ENCODE measurements around the gene PDZRN3.

PDZRN3 gene

DNA sequence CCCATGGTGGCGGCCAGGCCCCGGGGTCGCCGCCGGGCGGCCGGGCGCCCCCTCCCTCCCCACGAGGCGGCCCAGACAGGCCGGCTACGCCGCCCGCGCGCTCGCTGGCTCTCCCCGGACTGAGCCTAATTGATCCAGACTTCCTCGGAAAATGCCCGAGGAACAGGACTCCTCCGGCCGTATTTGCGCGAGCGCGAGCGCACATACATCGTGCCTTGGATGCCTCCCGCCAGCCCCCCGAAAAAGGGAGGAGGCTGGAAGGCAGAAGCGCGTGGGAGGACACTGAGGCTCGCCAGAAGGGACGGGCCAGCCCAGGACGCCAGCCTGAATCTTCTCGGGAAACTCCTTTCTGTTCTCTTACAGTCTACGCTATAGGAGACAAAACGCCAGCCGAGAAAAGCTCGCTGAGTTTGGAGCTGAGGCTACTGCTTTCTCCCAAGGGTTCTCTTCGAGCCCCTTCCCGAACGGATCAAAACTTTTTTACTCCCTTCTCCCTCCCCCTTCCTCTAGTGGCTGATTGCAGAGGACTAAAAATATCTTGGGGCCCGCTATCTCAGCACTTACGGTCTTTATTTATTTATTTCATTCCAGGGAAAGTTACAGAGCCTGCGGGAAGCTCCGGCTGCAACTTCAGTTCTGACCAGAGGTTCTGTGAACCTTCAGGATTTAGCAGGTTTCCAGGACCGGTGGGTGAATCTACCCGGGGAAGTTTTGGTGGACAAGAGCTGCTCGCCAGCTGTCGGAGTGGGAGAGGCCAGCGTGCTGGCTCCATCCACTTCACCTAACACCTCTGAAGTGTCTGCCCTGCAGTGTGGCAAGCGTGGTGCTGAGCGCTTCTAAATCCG is at the start of gene PDZRN3:
Gene PDZRN3, minus strand, starts transcription at position 121 of the 845 bp plus-strand sequence.
- no peak for DNase-seq

DNA sequence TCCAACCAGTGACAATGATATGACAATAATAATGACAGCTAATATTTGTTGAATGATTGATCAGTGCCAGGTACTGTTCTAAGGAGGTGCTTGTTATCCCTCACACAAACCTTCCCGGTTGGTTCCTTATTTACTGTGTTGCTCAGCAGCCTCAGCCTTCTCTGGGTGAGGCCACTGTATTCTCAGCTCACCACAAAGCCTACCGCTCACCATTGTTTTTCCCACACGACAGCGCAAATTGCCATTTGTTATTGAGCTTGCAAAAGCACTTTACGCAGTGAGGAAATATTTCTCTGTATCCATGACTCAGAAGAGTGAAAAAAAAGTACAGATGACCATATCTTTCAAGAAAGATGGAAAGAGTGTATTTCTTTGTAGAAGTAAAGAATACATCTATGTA is 49.5 kb upstream of the PDZRN3 start:
- peak; percentile 42 for DNase-seq

DNA sequence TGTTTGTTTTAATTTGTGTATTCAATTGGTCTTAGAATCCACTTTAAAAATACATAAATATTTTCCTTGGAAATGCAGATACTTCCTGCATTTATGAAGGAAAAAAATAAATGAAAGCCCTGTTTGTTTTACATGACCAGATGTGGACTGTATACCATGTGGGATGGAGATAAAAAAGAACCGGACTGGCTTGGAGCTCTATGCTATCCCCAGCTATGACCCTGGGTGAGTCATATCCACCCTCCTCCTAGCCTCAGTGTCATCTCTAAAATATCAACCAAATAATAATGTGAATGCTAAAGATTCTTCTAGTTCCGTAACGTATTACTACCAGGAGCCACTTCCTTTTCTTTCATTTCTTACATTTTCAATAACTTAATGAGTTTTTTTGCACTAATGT is 44.5 kb upstream of the PDZRN3 start:
- DNase-seq, result no peak

DNA sequence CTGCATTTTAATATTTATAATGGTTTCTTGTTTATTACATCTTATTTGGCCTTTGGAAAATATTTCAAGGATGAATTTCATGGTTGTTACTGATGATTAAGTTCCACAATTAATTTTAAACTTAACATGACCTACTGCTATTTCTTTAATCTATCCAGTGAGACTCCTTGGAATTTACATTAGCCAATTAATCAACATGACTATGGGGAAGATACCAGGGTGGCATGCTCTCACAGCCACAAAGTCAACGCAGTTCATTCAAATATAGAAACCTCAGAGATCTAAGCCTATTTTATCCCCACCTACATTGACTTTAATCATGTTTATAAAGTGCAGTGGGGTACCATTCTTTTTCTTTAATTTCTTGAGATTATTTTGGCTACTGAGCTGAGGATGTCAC is 43.6 kb upstream of the PDZRN3 start:
- no peak for DNase-seq

DNA sequence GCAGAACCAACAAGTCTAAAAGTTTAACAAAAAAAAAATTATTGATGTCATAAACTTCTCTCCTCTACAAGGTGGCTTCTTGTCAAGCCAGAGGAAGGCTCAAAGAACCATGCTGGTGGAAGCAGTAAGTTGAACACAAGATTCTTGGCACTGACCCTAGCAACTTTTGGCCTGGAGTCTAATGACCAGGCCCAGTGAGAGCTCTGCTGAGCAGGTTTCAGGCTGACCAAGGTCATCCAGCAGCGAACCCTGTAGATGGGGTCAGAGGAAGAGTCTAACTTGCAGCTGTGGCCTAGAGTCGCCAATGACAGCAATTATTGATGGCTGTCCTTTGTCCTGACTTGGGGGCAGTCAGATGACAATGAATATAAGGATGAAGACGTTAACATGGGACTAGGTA is 43.1 kb upstream of the PDZRN3 start:
- DNase-seq, result no peak

DNA sequence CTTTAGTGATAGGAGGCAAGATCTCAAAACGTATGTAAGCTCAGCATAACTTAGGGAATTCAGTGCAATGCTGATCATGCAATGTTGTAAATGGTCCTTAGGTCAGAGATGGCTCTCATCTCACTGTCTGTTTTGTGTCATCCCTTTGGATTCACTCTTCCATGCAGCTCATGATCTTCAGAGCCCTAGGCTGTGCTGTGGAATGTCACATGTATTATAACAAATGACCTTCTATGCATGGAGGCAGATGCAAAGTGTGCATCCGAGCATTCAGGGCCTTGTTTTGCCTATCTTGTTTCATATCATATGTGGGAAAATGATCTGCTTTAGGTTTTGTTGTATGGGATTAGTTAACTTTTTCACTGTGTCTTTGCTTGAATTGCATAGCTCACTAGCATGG is 40.5 kb upstream of the PDZRN3 start:
- DNase-seq, result no peak

DNA sequence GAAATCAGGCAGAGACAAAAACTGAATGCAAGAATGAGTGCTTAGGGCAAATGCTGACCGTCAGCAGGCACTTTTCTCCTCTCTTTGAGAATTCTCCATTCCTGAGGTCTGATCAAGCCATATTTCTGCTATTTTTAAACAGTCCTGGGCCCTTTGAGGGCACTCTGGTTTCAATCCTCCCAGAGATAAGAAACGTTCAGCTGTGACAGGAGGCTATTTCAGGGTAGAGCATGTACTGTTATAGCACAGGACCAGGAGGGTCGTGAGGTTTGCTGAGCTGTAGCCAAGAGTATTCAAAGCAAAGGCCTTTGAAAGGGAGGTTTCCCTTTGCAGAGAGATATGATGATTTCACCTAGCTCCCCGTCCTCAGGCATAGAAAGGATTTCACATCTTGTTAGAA is 39.6 kb upstream of the PDZRN3 start:
- DNase-seq, result no peak

DNA sequence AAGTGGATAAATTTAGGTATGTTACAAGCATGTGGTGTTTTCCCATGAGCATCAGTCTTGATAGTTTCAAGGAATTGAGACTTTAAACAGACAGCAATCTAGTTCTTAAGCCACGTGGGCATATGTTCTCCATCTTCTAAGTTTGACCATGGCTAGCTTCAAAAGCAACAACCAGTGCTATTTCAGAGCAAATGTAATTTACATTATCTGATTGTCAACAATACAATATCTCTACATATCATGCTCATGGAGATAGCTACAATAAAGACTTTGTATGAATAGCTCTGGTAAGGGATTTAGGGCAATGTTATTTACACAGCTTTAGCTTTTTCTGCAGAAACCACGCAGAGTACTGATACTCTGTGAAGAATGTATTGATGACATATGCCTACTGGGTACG is 38.8 kb upstream of the PDZRN3 start:
- DNase-seq, result no peak

DNA sequence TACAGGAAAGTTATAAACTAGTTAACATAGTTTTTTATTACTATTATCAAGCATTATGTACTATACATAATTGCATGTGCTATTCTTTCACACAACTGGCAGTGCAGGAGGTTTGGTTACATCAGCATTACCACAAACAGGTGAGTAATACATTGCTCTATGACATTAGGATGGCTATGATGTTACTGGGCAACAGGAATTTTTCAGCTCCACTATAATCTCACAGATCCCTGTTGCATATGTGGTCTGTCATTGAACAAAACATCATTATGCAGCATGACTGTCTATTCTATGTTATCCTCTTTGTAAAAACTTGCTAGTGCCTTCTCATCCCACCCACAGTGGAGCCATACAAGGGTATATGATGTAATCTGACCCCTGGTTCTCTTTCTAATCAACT is 36.5 kb upstream of the PDZRN3 start:
- DNase-seq, result no peak

DNA sequence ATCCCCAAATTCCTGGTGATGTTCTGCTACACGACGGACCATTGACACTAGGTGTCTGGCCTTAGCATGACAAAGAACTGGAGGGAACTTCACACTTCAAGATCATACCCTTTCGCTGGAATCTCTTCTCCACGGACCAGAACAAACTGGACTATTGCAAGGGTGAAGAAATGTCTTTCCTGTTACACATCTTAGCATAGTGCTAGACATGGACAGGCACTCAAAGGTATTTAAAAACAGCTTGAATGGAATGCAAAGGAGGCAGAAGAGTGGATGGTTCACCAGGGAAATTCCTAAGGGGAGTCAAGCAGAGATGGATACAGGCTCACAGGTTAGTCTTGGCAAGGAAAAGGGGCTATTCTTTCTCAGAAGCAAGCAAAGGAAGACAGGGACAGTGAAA is 33.5 kb upstream of the PDZRN3 start:
- no peak for DNase-seq

DNA sequence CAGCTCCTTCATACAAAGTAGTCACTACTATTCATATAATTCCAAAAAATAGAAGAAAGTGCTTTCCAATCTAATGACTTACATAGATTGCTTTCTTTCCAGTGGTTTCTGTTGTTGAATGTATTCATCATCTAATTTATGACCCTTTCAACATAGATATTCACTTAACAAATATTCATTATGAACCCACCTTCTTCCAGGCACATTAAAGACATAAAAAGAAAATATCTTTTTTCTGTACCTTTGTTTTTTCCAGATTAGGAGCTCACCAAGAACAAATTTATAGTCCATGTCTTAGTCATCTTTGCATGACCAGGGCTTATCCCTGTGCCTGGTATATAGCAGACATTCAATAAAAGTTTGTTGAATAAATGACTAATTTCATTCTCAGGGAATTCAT is 32.4 kb upstream of the PDZRN3 start:
- DNase-seq, result no peak

DNA sequence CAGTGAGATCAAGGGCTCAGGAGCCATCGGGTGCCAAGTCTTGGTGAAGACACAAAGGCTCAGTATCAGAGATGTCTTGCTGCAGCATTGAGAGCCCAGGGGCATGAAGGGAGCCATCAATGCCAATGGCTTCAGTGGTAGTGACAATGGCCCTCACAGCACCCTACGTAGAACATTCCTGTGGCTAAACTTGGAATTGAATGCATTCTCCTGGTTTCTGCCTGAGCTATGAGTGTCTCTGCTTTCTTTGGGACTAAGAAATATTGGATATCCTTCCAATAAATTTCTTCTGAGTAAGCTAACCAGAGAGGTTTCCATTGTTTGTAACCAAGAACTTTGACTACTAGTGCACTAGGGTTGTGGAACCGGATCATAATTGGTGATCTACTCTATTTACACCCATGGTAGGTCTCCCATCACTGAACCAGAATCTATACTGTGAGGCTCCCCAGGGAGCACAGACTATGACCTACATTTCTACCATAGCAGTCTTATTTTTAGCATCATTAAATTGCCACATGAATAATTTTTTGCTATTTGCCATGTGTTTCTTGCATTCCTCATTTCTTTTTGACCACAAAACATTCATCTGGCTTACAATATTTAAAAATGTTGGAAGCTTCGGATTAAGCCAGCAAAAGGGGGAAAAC is 31.6 kb upstream of the PDZRN3 start:
- no peak for DNase-seq

DNA sequence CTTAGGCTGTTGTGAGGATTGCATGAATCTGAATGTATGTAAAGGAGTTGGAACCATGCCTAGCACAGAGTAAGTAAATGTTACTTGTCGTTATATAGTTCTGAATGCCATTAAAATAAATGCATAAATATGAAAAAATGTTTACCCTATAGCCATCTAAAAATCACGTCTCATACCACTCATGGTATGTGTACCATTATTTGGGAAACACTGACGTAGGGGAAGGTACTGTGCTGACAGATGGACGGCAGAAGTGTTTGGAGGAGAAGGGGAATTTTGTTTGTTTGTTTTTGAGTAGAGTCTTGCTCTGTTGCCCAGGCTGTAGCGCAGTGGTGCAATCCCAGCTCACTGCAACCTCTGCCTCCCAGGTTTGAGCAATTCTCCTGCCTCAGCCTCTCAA is 30.5 kb upstream of the PDZRN3 start:
- DNase-seq, result no peak

DNA sequence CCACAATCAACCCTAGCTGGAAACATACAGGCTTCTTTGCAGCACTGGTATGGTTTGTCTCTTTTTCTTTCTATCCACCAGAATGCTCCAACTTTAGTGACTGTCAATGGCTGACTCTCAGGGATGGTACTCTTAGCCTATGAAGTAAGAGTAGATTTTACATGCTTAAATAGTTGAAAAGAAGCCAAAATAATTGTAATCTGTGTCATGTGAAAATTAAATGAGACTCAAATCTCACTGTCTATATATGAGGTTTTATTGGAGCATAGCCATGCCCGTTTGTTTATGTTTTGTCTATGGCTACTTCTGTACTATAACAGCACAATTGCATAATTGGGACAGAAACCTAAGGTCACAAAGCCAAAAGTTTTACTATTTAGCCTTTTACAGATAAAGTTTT is 29.1 kb upstream of the PDZRN3 start:
- DNase-seq, result no peak

DNA sequence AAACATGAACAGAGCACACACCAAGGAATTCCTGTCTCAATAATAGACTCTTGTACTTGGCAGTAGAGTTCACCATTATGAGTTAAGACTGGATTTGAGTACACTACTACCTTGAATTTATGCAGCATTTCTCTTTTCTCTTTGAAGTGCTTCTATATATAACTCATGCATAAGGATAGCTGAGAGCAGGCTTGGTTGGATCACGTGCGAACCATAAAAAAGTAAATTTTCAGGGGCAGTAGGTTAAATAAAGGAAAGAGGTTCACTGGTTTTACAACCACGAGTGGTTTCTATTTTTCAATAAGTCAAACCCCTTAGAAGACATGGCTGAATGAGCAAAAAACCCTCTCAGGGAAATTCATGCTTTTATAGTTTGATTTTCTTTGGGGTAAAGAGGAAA is 28.6 kb upstream of the PDZRN3 start:
- DNase-seq, result no peak

DNA sequence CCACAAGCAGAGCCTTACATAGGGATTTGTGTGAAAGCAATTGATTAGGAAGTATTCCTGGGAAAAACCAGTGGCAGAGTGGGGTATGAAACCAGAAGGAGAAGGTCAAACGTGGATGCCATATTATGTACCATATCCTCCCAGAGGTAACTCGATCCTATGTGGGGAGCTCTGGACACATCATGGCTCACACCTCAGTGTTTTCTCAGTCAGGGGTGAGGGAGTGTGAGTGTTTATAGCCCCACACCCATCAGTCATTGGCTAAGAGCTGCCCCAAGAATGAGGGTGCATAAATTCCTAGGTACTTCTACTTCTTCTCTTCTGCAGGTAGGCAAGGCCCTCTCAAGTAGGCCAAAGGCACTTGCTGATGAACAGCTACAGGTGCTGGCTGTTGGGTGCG is 28.2 kb upstream of the PDZRN3 start:
- DNase-seq, result no peak

DNA sequence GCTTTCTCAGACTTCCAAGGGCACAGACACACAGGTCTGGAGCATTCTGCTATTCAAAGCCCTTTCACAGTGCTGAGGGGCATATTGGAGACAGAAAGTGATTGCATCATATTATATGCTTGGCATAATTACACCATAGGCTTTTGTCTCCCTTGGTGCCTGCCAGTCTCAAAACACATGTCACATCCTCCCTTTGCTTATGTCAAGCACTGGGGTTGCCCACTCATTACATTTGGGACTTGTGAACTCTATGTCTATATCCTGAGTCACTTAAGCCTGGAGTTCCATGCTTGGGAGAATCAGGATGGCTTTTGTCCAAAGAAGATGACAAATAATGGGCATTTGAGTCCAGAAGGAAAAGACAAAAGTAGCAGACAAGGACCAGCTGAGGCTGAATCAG is 12.3 kb upstream of the PDZRN3 start:
- DNase-seq, result no peak

DNA sequence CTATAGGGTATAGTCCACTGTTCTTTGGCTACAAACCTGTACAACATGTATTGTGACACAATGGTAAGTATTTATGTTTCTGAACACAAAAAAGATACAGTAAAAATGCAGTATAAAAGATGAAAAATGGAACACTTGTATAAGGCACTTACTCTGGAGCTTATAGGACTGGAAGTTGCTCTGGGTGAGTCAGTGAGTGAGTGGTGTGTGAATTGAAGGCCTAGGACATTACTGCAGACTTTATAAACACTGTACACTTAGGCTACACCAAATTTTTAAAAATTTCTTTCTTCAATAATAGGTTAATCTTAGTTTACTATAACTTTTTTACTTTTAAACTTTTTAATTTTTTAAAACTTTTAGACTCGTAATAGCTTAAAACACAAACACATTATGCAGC is 10.5 kb upstream of the PDZRN3 start:
- no peak for DNase-seq

DNA sequence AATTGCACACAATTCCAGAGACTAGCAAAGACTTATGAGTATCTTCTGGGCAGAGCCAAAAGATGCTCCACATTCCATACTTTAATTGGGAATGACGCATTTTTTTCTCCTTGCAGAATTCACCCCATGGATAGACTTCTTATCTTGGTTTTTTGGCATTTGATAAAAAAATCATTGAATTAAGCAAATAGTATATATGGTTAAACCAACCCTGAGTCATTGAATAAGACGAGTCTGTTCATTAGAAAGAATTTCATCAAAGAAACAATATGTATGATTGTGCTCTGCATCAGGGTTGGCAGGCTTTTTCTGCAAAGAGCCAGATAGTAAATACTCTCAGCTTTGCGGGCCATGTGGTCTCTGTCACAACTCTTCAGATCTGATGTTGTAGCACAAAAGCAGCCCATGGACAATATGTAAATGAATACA is 9.2 kb upstream of the PDZRN3 start:
- DNase-seq, result no peak

DNA sequence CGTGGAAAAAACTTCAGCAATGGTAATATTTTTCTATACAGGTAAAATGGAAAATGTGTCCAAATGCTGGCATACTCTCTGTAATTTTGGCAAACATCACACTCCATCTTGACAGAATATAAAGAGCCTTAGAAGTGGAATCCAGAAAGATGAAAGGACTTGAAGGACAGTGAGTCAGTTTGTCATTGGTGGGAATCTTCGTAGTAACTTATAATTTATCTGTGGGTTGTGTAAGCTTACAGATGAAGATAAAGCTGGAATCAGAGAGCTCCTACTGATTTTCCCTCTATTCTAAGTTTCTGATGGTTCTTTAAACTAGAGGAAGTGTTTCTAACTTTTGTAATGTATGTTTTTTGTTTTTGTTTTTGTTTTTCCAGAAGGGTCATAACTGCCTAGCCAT is 8.7 kb upstream of the PDZRN3 start:
- no peak for DNase-seq

DNA sequence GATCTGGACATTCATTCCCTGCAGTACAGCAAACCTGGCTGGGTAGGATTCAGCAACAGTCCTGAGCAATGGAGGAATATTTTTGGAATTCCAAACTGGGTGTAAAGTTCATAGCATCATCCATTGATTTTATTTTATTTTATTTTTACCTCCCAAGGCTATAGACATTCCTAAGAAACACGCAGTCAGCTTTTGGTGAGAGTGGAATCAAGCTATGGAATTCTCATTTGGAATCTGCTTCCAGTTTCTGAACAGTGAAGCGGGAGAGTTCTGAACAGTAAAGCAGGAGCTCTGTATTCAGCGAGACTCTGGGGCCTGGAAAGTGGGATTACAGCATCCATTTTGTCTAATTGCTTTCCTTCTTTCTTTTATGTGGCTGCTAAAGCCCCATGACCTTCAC is 1.4 kb upstream of the PDZRN3 start:
- DNase-seq, result no peak

DNA sequence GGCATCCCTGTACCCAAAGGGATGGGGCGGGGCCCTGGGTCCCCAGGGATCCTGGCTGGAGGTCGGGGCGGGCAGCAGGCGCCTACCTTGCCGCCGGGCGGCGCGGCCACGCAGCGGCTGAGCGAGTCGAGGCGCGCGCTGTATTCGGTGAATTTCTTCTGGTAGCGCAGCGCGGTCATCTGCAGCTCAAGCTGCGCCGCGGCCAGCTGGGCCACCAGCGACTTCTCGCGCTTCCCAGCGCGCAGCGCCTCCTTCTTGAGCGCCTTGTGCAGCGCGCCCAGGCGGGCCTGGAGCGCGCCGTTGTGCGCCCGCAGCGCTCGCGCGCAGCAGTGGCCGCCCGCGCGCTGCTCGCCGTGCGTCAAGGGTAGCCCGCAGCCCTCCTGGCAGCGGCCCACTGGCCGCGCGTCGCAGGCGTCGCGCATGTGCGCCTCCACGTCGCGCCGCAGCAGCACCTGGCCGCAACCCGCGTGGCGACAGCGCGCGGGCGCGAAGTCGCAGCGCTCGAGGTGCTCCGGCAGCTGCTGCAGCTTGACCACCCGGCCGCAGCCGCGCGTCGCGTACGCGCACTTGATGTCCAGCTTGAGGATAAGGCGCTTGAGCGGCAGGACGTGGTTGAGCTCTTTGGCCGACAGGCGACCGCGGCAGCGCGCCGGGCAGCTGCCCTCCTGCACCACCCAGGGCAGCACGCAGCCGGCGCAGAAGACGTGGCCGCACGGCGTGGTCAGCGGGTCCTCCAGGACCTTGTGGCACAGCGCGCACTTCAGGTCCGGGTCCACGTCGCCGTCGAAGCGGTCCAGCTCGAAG is 522 bp downstream of the PDZRN3 start:
- DNase-seq, result no peak

DNA sequence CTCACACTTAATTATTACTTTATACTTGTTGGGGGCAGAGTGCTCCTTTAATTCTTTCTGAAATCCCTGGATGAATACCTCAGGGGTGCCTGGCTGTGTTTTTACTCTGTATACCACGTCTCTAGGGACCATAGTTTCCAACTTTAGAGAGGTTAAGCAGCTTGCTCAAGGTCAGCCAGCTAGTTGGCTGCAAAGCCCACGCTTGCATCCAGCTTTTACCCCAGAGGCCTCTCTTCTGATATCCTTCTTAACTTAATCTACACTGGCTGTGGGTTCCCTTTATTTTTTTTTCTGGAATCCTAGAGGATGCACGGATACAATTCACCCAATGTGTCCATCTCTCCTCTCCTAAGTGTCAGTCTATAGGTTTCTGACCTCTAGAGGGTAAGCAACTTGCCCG is 1.4 kb downstream of the PDZRN3 start:
- no peak for DNase-seq
